Fibroblast of villous mesenchyme (primary cell): ENCODE measurements around the gene MYADML2. TPM values are rescaled to one million over a fixed set of nuclear protein-coding genes. Genes with fewer than 3 reads are reported as not detected.
"Not testable (repeated sequence)": the region's sequence is repeated elsewhere in the genome, so short reads cannot be mapped to it uniquely, and the experiment has no call there.

ENCODE experiments used
- DNase-seq: peaks from one replicate; pipeline ENCODE4 v3.0.0-alpha.2; 2010; ENCODE audit warnings: low read depth
- H3K4me3 ChIP-seq: 2 replicates; pipeline ENCODE4 v1.5.1; 2011; ENCODE audit warnings: low read depth, mild to moderate bottlenecking, low read length
- total RNA-seq: library from RNA; depleted of rRNA; stranded (reverse); fragments of >200 nt; gene quantifications from 2 replicates; pipeline ENCODE4 v1.2.3, GENCODE V29; 2012
- TF ChIP-seq, protein P1 (sequence below): IDR thresholded peaks from 2 replicates; pipeline ENCODE4 v1.5.1; 2012; ENCODE audit warnings: low read depth, mild to moderate bottlenecking, low read length; ENCODE audit not compliant: insufficient read depth

The MYADML2 gene
- total RNA-seq, 1 donor, result not detected

DNA sequence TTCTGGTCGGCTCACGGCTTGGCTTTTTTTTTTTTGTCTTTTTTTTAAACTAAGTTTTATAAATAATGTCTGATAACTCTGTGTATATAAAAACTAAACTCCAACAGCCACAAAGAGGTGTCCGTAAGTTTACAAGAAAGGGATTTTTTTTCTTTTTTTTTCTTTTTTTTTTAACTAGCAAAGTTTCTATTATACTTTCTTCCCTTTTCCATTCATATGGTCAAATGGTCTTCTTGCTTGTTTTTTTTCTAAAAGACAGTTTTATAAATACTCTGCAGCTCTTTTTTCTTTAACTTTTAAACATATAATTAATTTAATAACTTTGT is 25.5 kb downstream of the MYADML2 start:
- DNase-seq, result no peak
- TF ChIP-seq, protein P1, sequence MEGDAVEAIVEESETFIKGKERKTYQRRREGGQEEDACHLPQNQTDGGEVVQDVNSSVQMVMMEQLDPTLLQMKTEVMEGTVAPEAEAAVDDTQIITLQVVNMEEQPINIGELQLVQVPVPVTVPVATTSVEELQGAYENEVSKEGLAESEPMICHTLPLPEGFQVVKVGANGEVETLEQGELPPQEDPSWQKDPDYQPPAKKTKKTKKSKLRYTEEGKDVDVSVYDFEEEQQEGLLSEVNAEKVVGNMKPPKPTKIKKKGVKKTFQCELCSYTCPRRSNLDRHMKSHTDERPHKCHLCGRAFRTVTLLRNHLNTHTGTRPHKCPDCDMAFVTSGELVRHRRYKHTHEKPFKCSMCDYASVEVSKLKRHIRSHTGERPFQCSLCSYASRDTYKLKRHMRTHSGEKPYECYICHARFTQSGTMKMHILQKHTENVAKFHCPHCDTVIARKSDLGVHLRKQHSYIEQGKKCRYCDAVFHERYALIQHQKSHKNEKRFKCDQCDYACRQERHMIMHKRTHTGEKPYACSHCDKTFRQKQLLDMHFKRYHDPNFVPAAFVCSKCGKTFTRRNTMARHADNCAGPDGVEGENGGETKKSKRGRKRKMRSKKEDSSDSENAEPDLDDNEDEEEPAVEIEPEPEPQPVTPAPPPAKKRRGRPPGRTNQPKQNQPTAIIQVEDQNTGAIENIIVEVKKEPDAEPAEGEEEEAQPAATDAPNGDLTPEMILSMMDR, result no peak
- H3K4me3 ChIP-seq, result no peak overlapping the region

DNA sequence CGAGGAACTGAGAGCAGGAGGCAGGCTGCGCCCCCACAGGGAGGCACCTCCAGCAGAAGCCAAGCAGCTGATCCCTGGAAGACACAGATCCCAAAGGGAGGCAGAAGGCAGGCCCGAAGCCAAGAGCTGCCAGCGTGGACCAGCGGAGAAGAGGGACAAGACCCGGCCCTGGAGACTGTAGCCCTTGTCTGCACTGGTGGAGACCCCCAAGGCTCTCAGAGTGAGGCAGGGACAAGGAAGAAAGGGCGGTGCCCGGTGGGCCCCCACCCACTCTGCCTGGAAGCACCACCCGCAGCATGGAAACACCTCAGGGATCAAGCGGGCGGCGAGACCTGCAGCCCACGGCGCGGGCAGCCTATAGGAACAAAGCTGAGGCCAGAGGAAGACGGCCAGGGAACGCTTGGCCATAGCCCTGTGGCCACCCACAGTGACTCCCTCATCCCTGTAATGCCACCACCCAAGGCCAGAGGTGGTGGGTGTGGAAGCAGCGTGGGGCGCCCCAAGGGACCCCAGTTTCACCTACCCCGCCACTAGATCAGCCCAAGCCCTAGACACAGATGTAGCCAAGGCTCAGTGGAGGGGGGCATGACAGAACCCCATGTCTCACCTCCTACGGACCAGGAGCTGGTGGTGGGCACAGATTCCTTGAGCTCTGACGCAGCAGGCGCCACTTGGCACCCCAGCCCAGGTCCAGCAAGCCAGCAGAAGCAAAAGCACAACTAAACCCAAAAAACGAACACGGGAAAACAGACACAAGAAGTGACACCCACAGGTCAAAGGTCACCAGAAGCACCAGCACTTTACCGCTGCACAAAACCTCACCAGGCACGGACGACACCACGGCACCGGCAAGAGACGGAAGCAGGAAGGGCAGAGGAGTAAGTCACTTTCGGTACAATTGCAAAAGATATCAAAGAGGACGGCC is 26.2 kb downstream of the MYADML2 start:
- DNase-seq, result no peak
- H3K4me3 ChIP-seq, result no peak overlapping the region
- TF ChIP-seq, protein P1, result no peak

DNA sequence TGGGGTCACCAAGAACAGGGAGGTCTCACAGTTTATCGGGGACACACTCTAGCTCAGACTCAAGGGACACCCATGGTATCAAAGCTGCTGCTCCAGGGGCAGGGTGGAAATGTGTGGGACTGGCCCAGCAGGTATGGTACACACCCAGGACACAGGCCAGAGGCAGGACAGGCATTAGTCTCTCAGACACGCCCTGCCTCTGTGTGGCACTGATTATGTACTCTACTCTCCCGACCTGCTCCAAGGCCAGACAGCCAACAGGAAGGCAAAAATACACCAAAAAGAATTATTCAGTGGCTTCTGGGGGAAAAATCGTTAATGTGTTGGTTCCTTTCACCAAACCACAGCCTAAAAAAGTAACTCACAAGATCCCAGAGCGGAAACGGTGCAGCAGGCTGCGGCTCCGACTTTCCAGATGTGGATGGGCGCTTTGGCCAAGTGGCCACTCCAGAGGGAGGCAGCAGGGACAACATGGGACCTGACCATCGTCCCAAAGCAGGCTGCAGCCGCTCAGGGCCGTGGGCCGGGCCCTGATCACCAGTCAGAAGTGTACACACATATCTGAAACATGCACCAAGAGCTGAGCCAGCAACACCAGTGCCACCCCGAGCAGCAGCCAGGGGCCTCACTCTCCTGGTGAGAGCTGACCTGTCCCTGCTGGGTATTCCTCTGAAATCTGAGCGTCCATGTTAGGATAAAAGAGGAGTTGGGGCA is 28.0 kb downstream of the MYADML2 start:
- DNase-seq, result no peak
- no peak overlapping the region for H3K4me3 ChIP-seq
- TF ChIP-seq, protein P1, result no peak

DNA sequence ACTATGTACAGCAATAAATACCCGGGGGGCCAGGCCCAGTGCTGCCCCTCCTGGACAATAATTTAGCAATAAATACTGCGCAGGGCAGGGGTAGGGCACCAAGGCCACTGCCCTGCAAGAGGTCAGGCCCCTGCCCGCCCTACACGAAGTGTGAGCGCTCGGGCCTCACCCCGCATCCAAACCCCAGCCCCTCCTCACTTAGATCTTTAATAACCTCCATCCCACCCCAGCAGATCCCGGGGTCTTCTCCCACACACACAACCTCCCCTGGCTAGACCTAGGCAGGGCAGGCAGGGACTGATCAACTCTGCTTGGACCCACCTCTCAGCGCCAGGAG is 28.7 kb downstream of the MYADML2 start:
- not testable (repeated sequence) for DNase-seq, H3K4me3 ChIP-seq

DNA sequence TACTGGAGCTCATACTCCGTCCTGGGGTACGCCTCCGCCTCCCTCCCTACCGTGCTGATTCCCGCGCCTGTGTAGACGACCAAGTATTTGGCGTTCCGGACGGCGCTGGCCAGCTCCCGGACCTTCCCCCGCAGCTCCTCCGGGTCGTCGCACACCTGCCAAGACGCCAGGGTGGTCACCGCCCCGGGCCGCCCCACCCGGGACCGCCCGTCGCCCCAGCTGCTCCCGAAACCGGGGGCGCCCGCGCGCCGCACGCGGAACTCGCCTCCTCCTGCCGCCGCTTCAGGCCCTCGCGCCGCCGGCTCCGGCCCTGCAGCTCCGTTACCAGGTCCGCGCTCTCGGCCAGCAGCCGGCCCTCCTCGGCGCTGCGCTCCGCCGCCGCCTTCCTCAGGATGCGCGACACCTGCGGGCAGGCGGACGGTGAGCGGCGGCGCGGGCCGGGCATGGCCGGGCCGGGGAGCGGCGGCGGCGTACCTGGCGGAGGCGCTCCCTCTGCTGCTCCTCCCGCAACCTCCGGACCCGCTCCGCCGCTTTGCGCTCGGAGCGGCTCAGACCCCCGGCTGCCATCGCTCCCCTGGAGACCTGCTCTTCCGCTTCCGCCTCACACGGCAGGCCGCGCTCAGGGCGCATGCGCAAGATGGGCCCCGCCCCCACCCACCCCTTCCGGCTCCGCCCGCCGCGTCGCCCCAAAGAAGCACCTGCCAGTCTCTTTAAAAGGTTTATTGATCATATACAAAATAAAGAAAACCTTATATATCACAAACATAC is 29.3 kb downstream of the MYADML2 start, which contains the start of gene SIRT7:
Gene SIRT7 (minus strand): TSS at position 612 of the 768 bp plus-strand sequence. CDS start 45 bp downstream, at position 567.
- H3K4me3 ChIP-seq, result peak within 1 kb of the TSS; percentile 70
- TF ChIP-seq, protein P1, result no peak
- DNase-seq, result peak; percentile 70

DNA sequence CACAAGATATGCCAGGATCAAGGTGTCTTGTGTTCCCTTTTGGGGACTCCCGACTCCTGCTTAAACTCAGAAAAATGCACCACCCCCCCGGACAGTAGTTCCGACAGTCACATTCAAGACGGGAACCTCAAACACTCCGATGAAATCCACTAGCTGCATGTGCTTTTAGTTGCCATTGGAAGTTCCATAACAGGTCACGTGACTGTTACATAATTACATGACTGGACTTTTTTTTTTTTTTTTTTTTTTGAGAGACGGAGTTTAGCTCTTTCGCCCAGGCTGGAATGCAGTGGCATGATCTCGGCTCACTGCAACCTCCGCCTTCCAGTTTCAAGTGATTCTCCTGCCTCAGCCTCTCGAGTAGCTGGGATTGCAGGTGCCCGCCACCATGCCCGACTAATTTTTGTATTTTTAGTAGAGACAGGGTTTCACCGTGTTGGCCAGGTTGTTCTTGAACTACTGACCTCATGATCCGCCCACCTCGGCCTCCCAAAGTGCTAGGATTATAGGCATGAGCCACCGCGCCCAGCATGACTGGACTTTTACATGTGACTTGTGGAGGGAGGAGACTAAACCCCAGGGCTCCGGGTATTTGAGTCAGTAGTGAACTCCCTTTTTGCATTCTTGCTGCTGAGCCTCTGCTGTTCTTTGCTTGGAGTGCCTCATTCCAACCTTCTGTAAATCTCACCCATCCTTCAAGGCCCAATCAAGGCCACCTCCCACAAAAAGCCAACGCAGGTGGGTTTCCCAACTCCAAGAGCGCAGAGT is 30.6 kb downstream of the MYADML2 start:
- peak; percentile 68 for DNase-seq
- TF ChIP-seq, protein P1, result no peak

More for the DNA sequence above, 30.6 kb downstream of the MYADML2 start:
- H3K4me3 ChIP-seq, result peak overlapping the region; percentile 70
